Osteocyte (in vitro differentiated cells): ENCODE data around the gene TFF2. TPM values are rescaled to one million over a fixed set of nuclear protein-coding genes. Genes with fewer than 3 reads are reported as not detected.
A peak's percentile ranks its signal among the peaks of the same experiment; 100 is the strongest.

ENCODE experiments used
- DNase-seq: peaks from one replicate; pipeline ENCODE4 v3.0.0; 2021; ENCODE audit warnings: mixed read lengths; ENCODE audit not compliant: unreplicated experiment; ENCODE audit errors: extremely low spot score
- H3K27ac Mint-ChIP-seq: one replicate; pipeline ENCODE4 v1.8.0; 2021; ENCODE audit warnings: mild to moderate bottlenecking, mixed read lengths; ENCODE audit not compliant: unreplicated experiment
- H3K27me3 Mint-ChIP-seq: one replicate; pipeline ENCODE4 v1.8.0; 2021; ENCODE audit warnings: mixed read lengths; ENCODE audit not compliant: unreplicated experiment
- H3K36me3 Mint-ChIP-seq: one replicate; pipeline ENCODE4 v1.8.0; 2021; ENCODE audit warnings: mixed read lengths; ENCODE audit not compliant: unreplicated experiment
- H3K4me1 Mint-ChIP-seq: one replicate; pipeline ENCODE4 v1.8.0; 2021; ENCODE audit warnings: mixed read lengths; ENCODE audit not compliant: unreplicated experiment
- H3K4me3 Mint-ChIP-seq: one replicate; pipeline ENCODE4 v1.8.0; 2021; ENCODE audit warnings: mild to moderate bottlenecking, moderate library complexity, mixed read lengths; ENCODE audit not compliant: unreplicated experiment
- H3K9me3 Mint-ChIP-seq: one replicate; pipeline ENCODE4 v1.8.0; 2021; ENCODE audit warnings: mixed read lengths; ENCODE audit not compliant: unreplicated experiment
- CTCF ChIP-seq: fragments of 200-600 bp; sonication (generic); IDR thresholded peaks from 2 replicates; pipeline ENCODE4 v1.5.0; 2021; ENCODE audit warnings: antibody characterized with exemption, mild to moderate bottlenecking, moderate library complexity
- total RNA-seq: library from RNA; stranded (reverse); gene quantifications from 2 replicates; pipeline ENCODE4 v1.2.1, GENCODE V29; 2021

TFF2 gene
- total RNA-seq, 1 donor from 2014 or later = not detected

DNA sequence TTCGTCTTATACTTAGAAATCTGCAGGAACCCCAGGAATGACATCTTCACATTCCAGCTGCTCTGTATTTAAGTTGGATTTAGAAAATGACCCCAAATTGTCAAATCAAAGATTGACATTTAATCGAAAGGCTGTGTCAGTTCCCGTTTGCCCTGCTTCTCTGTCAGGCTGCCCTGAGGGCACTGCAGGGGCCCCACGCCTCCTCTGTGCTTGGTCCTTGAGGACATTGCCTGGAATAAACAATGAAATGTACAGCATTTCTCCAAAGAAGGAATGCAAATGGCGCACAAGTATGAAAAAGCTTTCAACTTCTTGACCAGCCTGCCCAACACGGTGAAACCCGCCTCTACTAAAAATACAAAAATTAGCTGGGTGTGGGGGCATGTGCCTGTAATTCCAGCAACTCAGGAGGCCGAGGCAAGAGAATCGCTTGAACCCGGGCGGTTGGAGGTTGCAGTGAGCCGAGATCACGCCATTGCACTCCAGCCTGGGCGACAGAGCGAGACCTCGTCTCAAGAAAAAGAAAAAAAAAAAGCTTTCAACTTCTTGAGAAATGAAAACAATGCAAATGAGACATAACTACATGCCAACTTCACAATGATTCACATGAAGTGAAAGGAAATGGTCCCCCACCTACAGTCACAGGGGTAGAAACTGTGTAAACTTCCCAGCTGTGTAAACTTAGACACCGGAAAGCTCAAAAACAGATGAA is 42.1 kb upstream of the TFF2 start:
- no peak for TF ChIP-seq CTCF

GRCh38 chr21:42391297-42391696 is 40.5 kb upstream of the TFF2 start:
- Mint-ChIP-seq H3K4me3 (no peak overlapping the region), H3K27me3 (peaks cover 32% of the 10 kb centered on the region), H3K36me3 (no peaks in the 10 kb centered on the region), H3K4me1 (peaks cover 40% of the 10 kb centered on the region), H3K27ac (no peak overlapping the region), H3K9me3 (no peaks in the 10 kb centered on the region)
- DNase-seq = no peak
- TF ChIP-seq CTCF = no peak

More for the DNA sequence above, 42.1 kb upstream of the TFF2 start:
- Mint-ChIP-seq H3K4me3 (peak overlapping the region; percentile 5), H3K9me3 (no peaks in the 10 kb centered on the region), H3K27me3 (peaks cover 31% of the 10 kb centered on the region), H3K36me3 (no peaks in the 10 kb centered on the region), H3K27ac (peak overlapping the region; percentile 63), H3K4me1 (peaks cover 40% of the 10 kb centered on the region)
- no peak for DNase-seq

- TF ChIP-seq CTCF = no peak
- H3K4me1 Mint-ChIP-seq = peaks cover 36% of the 10 kb centered on the region
Measured at GRCh38 chr21:42390696-42391095, 39.9 kb upstream of the TFF2 start.

GRCh38 chr21:42390193-42390592 is 39.4 kb upstream of the TFF2 start:
- Mint-ChIP-seq H3K36me3 (no peaks in the 10 kb centered on the region), H3K9me3 (no peaks in the 10 kb centered on the region), H3K27ac (no peak overlapping the region), H3K27me3 (peaks cover 32% of the 10 kb centered on the region), H3K4me1 (peaks cover 35% of the 10 kb centered on the region), H3K4me3 (no peak overlapping the region)
- TF ChIP-seq CTCF = no peak
- no peak for DNase-seq

More at GRCh38 chr21:42390696-42391095, 39.9 kb upstream of the TFF2 start:
- Mint-ChIP-seq H3K4me3 (no peak overlapping the region), H3K27me3 (peaks cover 32% of the 10 kb centered on the region), H3K9me3 (no peaks in the 10 kb centered on the region), H3K27ac (no peak overlapping the region), H3K36me3 (no peaks in the 10 kb centered on the region)
- DNase-seq = no peak

DNA sequence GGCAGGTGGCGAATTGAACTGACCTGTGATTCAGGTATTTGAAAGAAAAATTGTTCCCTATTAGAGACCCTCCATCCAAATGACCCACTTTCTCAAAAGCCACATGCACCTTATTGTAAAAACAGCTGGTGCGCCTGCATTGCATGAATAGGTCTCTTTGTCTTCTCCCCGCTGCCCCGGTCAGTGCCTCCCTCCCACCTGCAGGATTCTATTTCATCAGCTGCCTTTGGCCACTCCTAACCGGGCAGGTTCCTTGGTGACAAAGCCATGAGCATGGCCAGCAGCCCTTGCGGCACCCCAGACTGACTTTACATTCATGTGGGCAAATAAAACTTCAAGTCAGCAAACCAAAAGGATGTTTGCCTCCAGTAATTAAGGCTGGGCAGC is 38.6 kb upstream of the TFF2 start:
- H3K4me3 Mint-ChIP-seq = no peak overlapping the region
- H3K4me1 Mint-ChIP-seq = peaks cover 35% of the 10 kb centered on the region
- no peak for DNase-seq
- no peaks in the 10 kb centered on the region for H3K36me3 Mint-ChIP-seq
- no peaks in the 10 kb centered on the region for H3K9me3 Mint-ChIP-seq
- no peak overlapping the region for H3K27ac Mint-ChIP-seq
- TF ChIP-seq CTCF = no peak
- H3K27me3 Mint-ChIP-seq = peaks cover 27% of the 10 kb centered on the region
